Uterus (tissue), 2 donors: ENCODE results near the gene SEC63.

ENCODE experiments used
- CTCF ChIP-seq, 4 experiments: fragments of 200-600 bp in 2 of 4; fragments of 450-650 bp in 2 of 4; sonication (generic) in 2 of 4; IDR thresholded peaks; one replicate each; pipeline ENCODE4 v1.5.1; 2016 to 2019; ENCODE audit warnings: antibody characterized with exemption in 4 of 4, mild to moderate bottlenecking in 2 of 4, moderate library complexity in 1 of 4
- POLR2A ChIP-seq, 2 donors: fragments of 450-650 bp; IDR thresholded peaks; one replicate each; pipeline ENCODE4 v1.6.1; 2016; ENCODE audit warnings: antibody characterized with exemption in 2 of 2, mild to moderate bottlenecking in 1 of 2, moderate library complexity in 1 of 2

- no peak for TF ChIP-seq POLR2A (IDR thresholded peaks at IDR 0.05)
- TF ChIP-seq CTCF (IDR thresholded peaks at IDR 0.05) = peak in 3 of 4 experiments; percentile 12 to 36 (median 21)
Measured at GRCh38 chr6:107977283-107977682, 19.3 kb upstream of the SEC63 start.
